Measurements from ENCODE around the gene TACC2.

The TACC2 gene

DNA sequence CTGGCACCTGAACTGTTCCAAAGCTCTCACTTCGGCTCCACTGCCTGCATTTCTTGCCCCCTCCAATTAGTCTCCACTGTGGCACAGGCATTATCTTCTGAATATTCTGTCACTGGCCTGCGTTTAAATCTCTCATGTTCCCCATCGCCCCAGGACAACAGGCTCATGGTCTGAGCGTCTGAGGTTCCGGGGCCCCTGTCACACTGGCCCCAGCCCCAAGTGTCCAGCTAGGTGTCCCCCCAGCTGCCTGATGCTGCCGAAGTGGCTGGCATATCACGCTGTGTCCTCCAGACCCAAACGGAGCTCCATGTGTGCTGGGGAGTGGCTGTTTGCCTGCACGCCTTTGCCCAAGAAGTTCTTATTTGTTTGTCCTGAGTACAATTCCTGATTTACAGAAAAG, 135.4 kb downstream of the TACC2 start:
- no peak for DNase-seq (ENCODE audit: low read depth, low spot score)

DNA sequence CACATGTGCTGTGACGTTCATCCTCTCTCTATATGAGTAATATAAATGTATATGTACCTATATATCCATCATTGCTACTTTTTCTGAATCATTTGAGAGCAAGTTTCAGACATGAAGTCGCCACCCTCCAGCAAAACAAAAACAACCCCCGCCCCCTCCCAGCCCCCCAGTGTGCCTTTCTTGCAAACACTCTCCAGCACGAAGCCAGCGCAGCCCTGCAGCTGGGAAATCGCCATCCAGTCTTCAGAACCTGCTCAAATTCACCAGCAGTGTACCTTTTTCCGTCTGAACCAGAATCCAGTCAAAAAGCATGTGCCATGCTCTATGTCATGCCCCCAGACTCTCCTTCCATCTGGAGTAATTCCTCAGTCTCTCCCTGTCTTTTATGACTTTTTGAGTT, 135.8 kb downstream of the TACC2 start:
- DNase-seq (ENCODE audit: low read depth, low spot score) = no peak

DNA sequence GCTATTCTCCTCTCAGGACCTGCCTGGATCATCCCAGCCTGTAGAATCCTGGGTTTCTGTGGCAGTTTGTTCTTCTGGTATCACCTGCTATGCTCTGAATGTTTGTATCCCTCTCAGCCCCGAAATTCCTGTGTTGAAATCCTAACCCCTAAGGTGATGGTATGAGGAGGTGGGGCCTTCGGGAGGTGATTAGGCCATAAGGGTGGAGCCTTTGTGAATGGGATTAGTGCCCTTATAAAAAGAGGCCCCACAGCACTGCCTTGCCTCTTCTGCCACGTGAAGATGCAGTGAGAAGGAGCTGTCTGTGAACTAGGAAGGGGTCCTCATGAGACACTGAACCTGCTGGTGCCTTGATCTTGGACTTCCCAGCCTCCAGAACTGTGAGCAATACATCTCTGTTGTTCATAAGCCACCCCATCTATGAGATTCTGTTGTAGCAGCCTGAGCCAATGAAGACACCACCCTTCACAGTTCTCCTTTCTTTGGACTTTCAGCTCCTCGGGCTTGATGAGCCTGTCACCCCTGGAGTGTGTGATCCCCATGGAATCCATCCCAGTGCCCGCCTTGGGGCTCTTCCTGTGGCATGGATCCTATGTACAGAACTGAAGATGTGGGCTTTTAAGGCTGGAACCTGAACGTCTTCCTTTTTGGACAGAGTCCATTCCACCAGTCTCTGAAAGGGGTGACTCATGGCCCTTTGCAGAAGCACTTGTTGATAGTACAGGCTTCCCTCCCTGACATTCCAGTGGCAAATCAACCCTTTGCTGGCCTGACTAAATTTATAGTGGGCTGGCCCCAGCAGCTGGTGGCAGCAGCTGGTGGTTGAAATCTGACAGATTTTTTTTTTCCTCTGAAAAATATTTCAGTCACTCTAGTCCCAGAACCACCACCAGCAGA, 138.0 kb downstream of the TACC2 start:
- no peak for DNase-seq (ENCODE audit: low read depth, low spot score)

DNA sequence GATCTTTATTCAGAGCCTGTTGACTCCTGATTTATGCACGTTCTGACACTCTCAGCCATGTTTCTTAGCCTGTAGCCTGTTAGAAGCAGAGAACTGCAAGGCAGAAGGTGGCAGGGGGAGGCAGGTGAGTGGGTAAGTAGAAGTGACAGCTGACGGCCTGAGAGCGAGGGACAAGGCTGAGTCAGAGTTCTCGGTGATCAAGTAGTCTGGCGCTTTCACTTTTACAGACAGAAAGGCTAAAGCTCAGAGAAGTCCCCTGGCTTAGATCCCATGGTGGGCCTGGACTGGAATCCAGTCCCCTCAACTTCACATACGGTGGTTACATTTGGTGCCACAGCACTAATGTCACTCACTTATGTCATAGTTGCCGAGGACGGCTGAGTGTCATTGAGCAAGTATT, 139.0 kb downstream of the TACC2 start:
- DNase-seq (ENCODE audit: low read depth, low spot score) = no peak

DNA sequence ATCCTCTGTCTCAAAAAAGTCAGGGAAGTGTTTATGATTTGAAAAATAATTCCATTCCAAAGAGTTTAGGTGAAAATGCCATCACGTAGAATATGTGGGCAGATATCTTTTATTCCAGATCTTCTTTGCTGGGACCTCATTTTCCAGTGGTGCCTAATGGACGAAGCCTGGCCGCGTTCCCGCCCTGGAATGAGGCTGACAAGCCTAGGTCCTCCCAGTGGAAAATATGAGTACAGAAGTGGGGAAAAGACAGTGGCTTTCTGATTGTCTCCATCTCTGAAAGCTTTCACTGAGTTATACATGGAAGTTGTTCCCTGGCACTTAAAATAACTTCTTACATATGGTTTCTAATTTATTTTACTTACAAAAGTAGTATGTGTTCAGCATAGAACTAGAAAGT, 139.4 kb downstream of the TACC2 start:
- DNase-seq (ENCODE audit: low read depth, low spot score) = no peak

DNA sequence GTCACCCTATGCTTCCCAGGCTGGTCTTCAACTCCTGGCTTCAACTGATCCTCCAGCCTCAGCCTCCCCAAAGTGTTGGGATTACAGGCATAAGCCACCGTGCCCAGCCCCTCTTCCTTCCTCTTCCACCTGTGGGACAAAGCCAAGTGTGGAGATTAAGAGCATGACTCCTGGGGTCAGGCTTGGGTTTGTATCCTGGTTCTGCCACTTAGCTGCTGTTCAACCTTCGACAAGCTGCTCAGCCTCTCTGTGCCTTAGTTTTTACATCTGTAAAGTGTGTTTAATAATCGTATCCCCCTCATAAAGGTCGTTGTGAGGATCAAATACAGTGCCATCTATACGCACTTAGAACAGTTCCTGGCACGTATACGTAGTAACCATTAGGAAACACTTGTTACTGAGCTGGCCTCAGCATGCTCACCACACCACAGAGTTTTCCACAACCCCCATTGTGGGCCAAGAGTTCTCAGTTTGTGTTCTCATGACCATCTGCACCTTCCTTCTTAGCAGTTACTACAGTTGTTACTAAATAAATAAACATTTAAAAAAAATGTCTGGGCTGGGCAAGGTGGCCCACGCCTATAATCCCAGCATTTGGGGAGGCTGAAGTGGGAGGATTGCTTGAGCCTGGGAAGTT, 141.6 kb downstream of the TACC2 start:
- no peak for DNase-seq (ENCODE audit: low read depth, low spot score)

DNA sequence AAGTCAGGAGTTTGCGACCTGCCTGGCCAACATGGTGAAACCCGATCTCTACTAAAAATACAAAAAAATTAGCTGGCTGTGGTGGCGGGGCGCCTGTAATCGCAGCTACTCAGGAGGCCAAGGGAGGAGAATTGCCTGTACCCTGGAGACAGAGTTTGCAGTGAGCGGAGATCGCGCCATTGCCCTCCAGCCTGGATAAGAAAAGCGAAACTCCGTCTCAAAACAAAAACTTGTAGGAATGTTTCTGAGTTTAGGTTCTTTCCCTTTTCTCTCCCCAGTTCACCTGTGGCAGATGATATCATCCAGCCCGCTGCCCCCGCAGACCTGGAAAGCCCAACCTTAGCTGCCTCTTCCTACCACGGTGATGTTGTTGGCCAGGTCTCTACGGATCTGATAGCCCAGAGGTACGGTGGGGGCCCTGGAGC, 143.4 kb downstream of the TACC2 start:
- no peak for DNase-seq (ENCODE audit: low read depth, low spot score)

DNA sequence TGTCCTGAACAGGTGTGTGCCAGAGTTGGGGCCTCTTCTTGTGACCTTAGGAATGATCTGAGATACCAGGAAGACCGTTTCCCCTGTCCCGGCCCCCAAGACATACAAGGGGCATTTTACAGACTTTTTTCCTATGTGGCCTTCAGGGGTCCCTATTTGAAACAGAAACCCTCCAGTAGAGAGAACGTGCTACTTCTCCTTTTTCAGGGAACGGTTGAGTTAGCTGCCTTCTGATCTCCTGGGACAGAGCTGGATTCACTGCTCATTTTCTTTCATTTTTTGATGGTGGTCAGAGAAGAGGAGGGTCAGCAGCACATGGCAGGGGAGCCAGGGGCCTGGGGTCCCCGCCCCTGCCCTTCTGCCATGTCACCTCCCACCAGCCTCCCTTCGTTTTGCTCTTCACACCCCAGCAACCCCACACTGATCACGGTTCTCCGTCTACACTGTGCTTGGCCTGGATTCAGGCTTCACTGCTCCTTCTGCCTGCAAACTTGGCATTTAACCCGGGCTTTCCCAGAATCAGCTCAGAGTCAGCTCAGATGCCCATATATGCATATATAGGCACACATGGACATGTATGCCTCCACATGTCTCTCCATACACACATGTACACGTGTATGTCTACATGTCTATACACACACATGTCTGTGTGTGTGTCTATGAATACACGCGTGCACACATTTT, 144.1 kb downstream of the TACC2 start:
- DNase-seq (ENCODE audit: low read depth, low spot score) = no peak

DNA sequence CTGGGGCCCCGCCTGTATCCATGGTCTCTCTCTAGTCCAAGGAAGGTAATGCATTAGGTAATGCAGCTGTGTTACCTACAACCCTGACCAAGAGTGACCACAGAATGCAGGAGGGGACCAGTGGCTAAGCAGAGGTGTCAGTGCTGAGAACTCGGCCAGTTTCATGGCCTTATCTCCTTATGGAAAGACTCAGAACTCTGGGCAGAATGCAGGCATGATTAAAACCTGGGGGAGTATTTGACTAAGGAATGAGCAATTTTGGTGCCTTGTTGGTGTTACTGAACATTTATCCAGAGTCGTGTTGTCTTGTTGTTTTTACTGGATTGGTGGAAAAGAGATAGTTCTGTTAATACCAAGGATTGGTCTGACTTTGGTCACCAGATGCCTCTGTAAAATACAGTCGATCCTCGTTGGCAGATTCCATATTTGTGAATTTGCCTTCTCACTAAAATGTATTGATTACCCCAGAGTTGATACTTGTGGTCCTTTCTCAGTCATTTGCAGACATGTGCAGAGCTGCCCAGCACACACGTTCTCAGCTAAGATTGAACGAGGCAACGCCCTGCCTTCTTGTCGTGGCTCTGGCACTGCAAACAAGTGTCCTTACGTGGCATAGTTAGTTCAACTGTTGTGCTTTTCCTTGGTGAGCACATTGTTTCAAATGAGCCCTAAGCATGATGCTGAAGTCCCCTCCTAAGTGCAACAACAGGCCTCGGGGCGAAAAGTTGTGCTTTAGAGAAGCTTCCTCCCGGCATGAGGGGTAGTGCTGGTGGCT, 146.5 kb downstream of the TACC2 start:
- no peak for DNase-seq (ENCODE audit: low read depth, low spot score)

DNA sequence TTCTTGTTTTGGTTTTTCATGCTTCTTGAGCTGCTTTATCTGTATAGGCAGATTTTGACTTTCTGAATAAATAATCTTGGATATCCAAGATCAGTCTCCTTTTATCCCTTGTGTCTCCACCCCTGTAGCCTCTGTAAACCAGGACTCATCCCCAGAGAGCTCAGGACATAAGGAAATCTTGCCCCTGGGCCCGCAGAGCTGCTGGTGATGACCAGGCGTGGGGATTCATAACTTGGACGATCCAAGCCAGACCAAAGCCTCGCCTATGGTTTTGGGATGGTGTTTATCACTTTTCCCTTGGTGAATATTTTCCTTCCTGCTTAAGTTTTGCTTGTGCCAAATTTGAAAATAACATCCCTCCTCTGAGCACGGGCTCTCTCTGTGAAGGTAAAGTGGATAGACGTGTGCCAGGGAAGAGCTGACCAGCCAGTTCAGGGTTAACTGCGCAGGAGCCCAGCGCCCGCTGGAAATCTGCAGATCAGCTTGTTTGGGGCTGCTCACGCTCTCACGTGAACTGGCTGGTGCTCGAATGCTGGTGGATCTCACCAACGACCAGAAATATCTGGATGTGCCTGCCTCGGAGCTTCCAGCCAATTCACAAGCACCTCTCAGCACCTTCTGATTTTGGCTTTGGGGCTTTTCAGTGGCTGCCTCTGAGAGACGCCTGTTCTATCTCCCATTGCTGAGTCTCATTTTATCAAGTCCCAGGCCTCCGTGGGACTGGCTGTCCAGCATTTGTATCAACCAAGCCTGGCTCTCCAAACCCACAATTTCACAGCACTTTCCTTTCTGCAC, 150.1 kb downstream of the TACC2 start:
- no peak for DNase-seq (ENCODE audit: low read depth, low spot score)

DNA sequence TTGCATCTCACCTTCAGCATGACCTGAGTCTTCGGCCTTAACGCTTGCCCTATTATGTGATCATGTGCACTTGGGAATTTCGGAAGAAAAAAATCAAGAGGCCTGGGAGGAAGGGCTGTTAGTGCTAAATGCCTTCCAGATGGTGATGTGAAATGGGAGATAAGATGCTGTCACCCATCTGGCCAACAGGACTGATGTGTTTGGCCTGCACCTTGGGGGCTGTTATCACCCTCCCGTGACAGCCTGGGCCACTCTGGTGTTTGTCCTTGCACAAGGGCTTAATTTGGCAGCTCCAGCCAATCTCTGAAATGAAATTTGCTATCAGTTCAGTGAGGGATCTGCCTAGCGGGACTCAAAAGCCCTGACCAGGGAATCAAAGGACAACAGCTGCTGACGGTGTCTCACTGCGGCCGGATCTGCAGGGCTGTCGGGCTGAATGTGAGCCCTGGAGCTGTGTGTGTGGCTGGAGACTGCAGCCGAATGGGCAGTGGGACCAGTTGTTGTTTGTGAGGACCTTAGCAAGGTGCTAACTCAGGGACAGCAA, 150.7 kb downstream of the TACC2 start:
- no peak for DNase-seq (ENCODE audit: low read depth, low spot score)

DNA sequence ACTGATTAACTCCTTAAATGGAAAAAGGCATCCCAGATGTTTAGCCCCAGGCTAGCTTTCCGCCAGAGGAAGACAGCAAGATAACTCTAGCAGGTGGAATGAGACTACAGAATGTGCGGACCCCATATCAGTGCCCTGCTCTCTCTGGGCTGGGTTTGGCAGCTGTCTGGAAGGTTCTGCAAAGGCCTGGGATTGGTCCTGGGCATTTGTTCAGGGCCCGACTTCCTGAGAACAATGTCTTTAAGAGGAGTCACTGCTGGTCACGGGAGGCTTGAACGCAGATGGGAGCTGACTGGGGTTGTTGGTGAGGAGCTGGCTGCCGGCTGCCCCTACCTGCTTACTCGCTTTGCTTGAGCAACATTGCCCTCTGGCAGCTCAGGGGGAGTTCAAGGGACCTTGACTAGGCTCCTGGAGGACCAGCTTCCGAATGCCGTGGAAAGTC, 151.5 kb downstream of the TACC2 start:
- no peak for DNase-seq (ENCODE audit: low read depth, low spot score)

DNA sequence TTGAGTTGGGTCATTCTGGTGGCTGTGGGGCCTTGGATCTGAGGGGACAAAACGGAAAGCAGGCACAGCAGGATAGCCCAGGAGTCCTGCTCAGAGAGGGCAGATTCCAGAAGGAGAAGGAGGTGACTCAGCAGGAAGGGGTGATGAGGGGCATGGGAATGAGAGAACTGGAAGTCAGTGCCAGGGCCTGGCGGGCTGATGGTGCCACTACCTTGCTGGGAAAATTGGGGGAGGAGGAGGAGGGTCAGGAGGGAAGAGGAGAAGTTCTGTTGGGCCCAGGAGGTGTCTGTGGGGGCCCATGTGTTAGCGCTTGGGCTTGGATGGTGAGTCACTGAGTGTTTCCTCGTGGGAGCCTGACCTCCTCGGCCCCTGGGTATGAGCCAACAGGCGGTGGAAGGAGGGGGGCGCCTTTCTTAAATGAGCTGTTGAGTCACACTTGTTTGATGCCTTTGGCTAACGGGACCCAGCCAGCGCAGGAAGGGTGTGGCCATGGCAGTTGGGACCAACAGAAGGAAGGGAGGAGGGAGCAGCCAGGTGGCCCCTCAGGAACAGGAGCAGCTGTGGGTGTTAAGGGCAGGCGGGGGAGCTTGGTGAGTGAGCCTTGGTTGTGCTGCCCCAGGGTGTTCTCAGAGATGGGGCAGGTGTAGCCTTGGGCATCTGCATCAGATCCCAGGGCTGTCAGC, 152.1 kb downstream of the TACC2 start:
- DNase-seq (ENCODE audit: low read depth, low spot score) = no peak

DNA sequence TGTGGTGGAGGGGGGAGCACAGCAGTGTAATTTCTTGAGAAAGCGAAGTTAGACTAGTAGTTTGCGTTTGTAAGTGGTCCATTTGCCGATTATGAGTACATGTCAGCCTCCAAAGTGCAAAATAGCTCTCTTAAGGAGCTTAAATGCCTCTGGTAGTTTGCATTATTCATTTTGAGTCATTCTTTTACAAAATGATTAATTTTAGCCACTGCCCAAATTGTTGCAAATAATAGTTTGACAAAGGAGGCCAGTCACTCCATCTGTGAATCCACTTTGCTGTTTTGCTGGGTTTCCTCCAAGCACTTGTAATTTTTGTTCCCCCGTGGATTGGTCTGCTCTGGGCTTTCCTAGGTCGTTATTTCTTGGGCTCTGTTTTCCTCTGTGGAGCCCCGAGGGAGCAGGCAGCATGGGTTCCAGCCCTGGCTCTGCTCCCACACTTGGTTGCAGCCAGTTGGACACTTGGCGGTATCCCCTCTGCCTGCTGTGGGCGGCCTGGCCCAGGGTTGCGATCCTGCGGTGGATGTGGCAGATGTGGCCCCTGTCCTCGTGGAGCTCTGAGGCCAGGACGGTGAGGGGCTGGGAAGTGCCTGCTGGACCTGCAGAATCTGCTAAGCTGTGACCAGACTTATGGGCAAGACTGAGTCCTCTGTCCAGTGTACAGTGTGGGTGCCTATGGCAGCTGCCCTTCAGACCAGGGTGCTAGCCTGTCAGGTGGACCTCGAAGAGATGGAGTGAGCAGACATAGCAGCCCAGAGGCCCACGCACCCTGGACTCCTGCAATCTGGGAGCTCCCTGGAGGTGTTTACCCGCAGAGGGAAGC, 153.1 kb downstream of the TACC2 start:
- no peak for DNase-seq (ENCODE audit: low read depth, low spot score)

DNA sequence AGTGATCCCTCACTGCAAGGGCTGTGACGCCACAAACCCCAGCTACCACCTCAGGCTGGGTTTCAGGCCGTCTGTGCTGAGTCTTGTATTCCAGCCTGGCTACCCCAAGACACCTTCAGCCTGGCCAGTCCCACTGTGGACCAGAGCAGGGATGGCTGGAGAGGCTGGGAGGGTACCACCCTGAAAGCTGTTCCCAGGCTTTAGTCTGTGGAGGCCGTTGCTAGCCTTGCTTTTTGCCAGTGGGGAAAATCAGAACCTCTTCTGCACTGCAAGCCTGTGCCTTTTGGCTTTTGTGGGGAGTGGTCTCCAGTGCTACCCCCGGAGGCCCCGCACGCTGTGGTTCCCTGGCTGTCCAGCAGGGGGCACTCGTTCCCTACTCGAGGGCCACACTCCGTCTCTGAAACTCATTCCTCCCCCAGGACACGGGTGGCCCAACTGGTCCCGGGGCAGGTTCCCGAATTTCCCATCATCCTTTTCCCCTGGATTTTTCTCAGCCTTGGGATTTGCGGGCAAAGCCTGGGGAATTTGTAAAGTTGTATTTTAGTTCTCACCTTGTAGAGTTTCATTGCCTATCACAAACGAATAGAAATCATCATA, 153.8 kb downstream of the TACC2 start:
- DNase-seq (ENCODE audit: low read depth, low spot score) = no peak

DNA sequence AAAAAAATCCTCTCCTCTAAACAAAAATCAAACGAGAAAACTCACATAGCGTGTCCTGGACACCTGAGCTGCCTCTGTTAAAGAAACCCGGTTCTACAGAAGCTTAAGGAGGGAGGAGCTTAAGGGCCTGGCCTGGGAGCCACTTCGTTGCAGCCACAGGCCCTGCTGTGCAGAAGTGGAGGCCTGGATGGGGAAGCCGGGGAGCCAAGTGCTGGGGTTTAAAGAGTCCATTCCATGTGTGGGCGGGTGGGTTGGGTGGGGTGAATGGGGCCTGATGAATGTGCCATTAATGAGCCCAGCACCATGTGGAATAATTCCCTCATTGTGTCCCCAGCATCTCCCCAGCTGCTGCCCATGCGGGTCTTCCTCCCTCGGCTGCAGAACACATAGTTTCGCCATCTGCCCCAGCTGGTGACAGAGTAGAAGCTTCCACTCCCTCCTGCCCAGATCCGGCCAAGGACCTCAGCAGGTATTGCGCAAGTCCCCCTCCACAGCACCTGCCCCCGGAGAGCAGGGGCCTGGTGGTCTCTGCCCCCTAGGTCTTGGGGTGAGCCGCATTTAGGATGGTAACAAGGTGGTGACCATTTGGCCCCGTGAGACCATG, 154.4 kb downstream of the TACC2 start:
- DNase-seq (ENCODE audit: low read depth, low spot score) = no peak

DNA sequence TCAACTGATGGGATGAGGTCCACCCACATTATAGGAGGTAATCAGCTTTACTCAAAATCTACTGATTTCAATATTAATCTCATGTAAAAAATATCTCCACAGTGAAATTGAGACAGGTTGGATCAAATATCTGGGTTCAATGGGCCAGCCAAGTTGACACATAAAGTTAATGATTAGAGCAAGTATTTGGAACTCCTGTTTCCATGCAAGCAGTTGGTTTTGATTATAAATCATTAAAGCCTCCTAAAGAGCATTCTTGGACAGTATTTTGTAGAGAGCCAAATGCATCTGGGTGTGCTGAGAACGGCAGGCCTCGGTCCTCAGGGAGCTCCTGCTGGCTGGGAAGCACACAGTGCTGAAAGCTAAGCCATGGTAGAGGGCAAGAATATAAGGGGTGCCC, 155.2 kb downstream of the TACC2 start:
- no peak for DNase-seq (ENCODE audit: low read depth, low spot score)

DNA sequence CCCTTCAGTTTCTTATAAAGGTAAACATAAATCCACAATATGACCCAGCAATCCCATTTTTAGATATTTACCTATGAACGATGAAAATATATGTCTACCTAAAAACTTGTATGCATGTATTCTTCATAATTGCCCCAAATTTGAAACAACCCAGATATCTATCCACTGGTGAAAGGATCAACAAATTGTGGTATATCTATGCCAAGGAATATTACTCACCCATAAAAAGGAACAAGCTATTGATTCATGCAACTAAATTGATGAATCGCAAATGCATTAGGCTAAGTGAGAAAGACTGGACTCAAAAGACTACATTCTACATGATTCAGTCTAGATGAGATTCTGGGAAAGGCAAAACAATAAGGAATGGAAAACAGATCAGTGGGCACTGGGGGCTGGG, 156.2 kb downstream of the TACC2 start:
- no peak for DNase-seq (ENCODE audit: low read depth, low spot score)

All from iPS DF 19.7 (cell line).